OCI-LY7 (cell line): ENCODE data around the gene ASB15. TPM values are rescaled to one million over a fixed set of nuclear protein-coding genes. Genes with fewer than 3 reads are reported as not detected.

Experiments used
- BruUV-seq: library from RNA; stranded (reverse); fragments of 400-500 nt; replicated peaks from 2 replicates; lab custom pipeline; 2021; lab: Mats Ljungman, UMichigan
- CTCF ChIA-PET: fragments of 300-600 bp; sonication (Branson Sonifier 250); formaldehyde crosslinking; loops from one replicate; lab custom pipeline; 2022; ENCODE audit warnings: antibody characterized with exemption; ENCODE audit not compliant: unreplicated experiment; lab: Charles Lee
- POLR2A ChIA-PET: fragments of 300-600 bp; sonication (Branson Sonifier 250); formaldehyde crosslinking; loops from one replicate; lab custom pipeline; 2022; ENCODE audit warnings: antibody characterized with exemption; lab: Charles Lee
- DNase-seq: peaks from one replicate; pipeline ENCODE4 v3.0.0-alpha.2; 2015; ENCODE audit warnings: low spot score
- H2AFZ ChIP-seq: fragments of 200-600 bp; sonication (generic), shearing (Covaris generic); 2 replicates; pipeline ENCODE4 v1.6.1; 2014; ENCODE audit warnings: mild to moderate bottlenecking, antibody characterized with exemption, low read length, moderate library complexity
- H3K27ac ChIP-seq: fragments of 200-600 bp; sonication (generic); 2 replicates; pipeline ENCODE4 v1.5.1; 2014; ENCODE audit warnings: mixed run types, low read depth, mild to moderate bottlenecking, moderate library complexity, low read length, inconsistent platforms; ENCODE audit not compliant: poor library complexity, severe bottlenecking
- H3K36me3 ChIP-seq: fragments of 200-600 bp; sonication (generic); 2 replicates; pipeline ENCODE4 v1.6.1; 2014; ENCODE audit warnings: mild to moderate bottlenecking, antibody characterized with exemption, low read length, moderate library complexity, mixed read lengths; ENCODE audit not compliant: insufficient read depth
- H3K4me1 ChIP-seq: fragments of 200-600 bp; sonication (generic); 2 replicates; pipeline ENCODE4 v1.5.1; 2014; ENCODE audit warnings: mild to moderate bottlenecking, low read length; ENCODE audit not compliant: insufficient read depth, poor library complexity, severe bottlenecking
- H3K4me2 ChIP-seq: fragments of 200-600 bp; sonication (generic); 2 replicates; pipeline ENCODE4 v1.6.1; 2014; ENCODE audit warnings: mild to moderate bottlenecking, low read length
- H3K4me3 ChIP-seq: fragments of 200-600 bp; sonication (generic); 2 replicates; pipeline ENCODE4 v1.5.1; 2014; ENCODE audit warnings: mild to moderate bottlenecking, low read depth, low read length; ENCODE audit not compliant: poor library complexity, severe bottlenecking
- H3K79me2 ChIP-seq: fragments of 200-600 bp; sonication (generic); 2 replicates; pipeline ENCODE4 v1.6.1; 2016; ENCODE audit warnings: low read depth, mild to moderate bottlenecking, low read length, moderate library complexity, mixed read lengths; ENCODE audit not compliant: insufficient read depth
- H3K9me2 ChIP-seq: fragments of 200-600 bp; sonication (generic); 2 replicates; pipeline ENCODE4 v1.6.1; 2016; ENCODE audit warnings: mild to moderate bottlenecking, low read length, mixed read lengths; ENCODE audit not compliant: insufficient read depth
- H3K9me3 ChIP-seq: fragments of 200-600 bp; sonication (generic); 2 replicates; pipeline ENCODE4 v1.6.1; 2014; ENCODE audit warnings: mild to moderate bottlenecking, mixed run types, low read length, mixed read lengths
- H4K20me1 ChIP-seq: fragments of 200-600 bp; sonication (generic); 2 replicates; pipeline ENCODE4 v1.6.1; 2014; ENCODE audit warnings: mild to moderate bottlenecking, antibody characterized with exemption, low read length, moderate library complexity, mixed read lengths; ENCODE audit not compliant: insufficient read depth
- CTCF ChIP-seq: fragments of 200-600 bp; sonication (generic); conservative IDR thresholded peaks from 2 replicates; pipeline ENCODE4 v1.5.1; 2014; ENCODE audit warnings: mild to moderate bottlenecking, antibody characterized with exemption, low read length, moderate library complexity, mixed read lengths
- EZH2phosphoT487 ChIP-seq: fragments of 200-600 bp; sonication (generic); IDR thresholded peaks from 2 replicates; pipeline ENCODE4 v1.6.1; 2018; ENCODE audit warnings: low read depth, borderline replicate concordance, mild to moderate bottlenecking, mixed run types, antibody characterized with exemption, low read length, moderate library complexity, mixed read lengths
- intact Hi-C: fragments of 100-400 bp; cut with micrococcal nuclease; formaldehyde crosslinking; loops from one replicate; pipeline ENCODE4 v1.10.0; 2022; ENCODE audit not compliant: unreplicated experiment
- total RNA-seq, 2 experiments: library from RNA; depleted of rRNA in 1 of 2; stranded (reverse); fragments of >200 nt in 1 of 2; shearing (Covaris generic) in 1 of 2; gene quantifications; 2 replicates each; pipeline ENCODE4 v1.2.3, GENCODE V29; 2014 to 2022

ASB15 gene
- total RNA-seq, 2 experiments from 2014 or later, result not detected

DNA sequence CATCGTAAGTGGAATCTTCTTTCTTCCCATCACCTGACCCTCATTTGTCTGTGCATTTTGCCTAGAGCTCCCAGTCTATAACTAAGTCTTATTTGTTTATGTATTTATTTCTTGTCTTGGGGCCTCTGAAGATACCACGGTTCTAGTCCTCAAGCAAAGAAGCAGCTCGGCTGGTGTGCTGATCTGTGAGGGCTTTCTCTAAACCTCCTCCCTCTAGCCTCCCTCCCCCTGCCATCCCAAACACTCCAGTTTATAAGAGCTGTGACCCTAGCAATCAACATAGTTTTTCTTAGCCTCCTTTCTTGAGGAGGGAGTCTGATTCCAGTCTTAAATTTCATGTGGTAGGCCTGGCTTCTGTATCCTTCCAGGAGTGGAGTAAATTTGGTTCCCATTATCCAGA is 28.3 kb upstream of the ASB15 start:
- ChIA-PET POLR2A (interaction anchor here (0.9 kb wide), 1 partner anchor 28 kb away, joined by 3 read pairs; the partner anchor contains the start of gene ASB15), CTCF (no interaction called here)
- no peaks in the 10 kb centered on the region for H3K36me3 ChIP-seq
- H3K9me3 ChIP-seq, result no peaks in the 10 kb centered on the region
- H3K79me2 ChIP-seq, result no peaks in the 10 kb centered on the region
- TF ChIP-seq CTCF (no peak), EZH2phosphoT487 (no peak)
- no TSS peak for BruUV-seq
- DNase-seq, result no peak
- H3K9me2 ChIP-seq, result no peaks in the 10 kb centered on the region
- H3K4me1 ChIP-seq, result no peaks in the 10 kb centered on the region
- H2AFZ ChIP-seq, result no peak overlapping the region
- H3K4me3 ChIP-seq, result no peak overlapping the region
- intact Hi-C loops, result no loop called here
- no peak overlapping the region for H3K27ac ChIP-seq
- no peak overlapping the region for H3K4me2 ChIP-seq
- H4K20me1 ChIP-seq, result no peaks in the 10 kb centered on the region

DNA sequence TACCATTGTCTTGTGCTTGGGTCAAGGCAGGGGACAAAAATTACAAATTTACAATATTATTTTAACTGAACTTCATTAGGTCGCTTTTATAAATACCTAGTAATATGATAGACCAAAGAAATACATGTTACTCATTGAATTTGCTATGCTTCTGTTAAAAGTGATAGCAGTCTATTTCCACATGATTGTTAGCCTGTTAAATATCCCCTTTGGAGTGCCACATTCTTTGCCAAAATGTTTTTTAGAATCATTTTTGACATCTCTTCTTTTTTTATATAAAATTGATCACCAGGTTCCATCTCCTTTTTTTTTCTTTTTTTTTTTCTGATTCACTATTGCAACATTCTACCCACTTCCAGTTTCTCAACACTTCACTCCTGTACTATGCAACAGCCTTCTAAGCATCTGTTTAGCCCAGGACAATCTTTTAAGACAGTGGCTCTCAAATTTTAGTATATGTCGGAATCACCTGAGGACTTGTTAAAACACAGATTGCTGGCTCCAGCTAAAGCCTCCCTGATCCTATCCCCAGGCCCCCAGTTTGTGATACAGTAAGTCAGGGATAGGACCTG is 27.6 kb upstream of the ASB15 start:
- no peaks in the 10 kb centered on the region for H3K79me2 ChIP-seq
- ChIA-PET CTCF (no interaction called here), POLR2A (interaction anchor here (0.9 kb wide), 1 partner anchor 28 kb away, joined by 3 read pairs; the partner anchor contains the start of gene ASB15)
- H3K4me3 ChIP-seq, result no peak overlapping the region
- no peaks in the 10 kb centered on the region for H3K9me2 ChIP-seq
- no peaks in the 10 kb centered on the region for H3K36me3 ChIP-seq
- BruUV-seq, result no TSS peak
- TF ChIP-seq CTCF (no peak), EZH2phosphoT487 (no peak)
- no peak for DNase-seq
- no peak overlapping the region for H3K27ac ChIP-seq
- H3K4me2 ChIP-seq, result no peak overlapping the region
- H3K4me1 ChIP-seq, result no peaks in the 10 kb centered on the region
- H2AFZ ChIP-seq, result no peak overlapping the region
- intact Hi-C loops, result no loop called here
- H3K9me3 ChIP-seq, result no peaks in the 10 kb centered on the region
- H4K20me1 ChIP-seq, result no peaks in the 10 kb centered on the region

DNA sequence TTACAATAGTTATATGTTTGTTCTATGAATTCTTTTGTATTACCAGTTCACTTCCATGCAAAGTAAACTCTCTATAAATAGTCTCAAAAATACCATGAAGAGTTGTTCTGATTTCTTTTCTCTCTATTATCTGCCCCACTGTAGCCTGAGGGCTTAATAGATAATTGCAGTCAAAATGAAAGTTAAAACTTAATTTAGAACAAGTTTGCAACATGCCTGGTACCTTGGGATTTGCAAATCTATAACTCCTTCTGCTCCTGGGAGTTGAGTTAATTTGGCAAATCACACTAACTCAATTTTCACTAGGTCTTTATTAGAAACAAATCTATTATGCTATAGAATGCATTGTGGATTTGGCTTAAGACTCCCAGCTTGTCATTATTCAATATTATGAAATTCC is 22.2 kb upstream of the ASB15 start:
- Histone ChIP-seq H3K79me2 (no peaks in the 10 kb centered on the region), H3K4me1 (no peaks in the 10 kb centered on the region), H3K9me3 (no peaks in the 10 kb centered on the region), H3K9me2 (no peaks in the 10 kb centered on the region), H3K27ac (no peak overlapping the region), H3K4me3 (no peak overlapping the region), H2AFZ (no peak overlapping the region), H4K20me1 (no peaks in the 10 kb centered on the region), H3K36me3 (no peaks in the 10 kb centered on the region), H3K4me2 (no peak overlapping the region)
- BruUV-seq, result no TSS peak
- ChIA-PET CTCF (no interaction called here), POLR2A (no interaction called here)
- TF ChIP-seq EZH2phosphoT487 (no peak), CTCF (no peak)
- intact Hi-C loops, result no loop called here
- DNase-seq, result no peak
